ENCODE measurements around the gene SND1.
A peak's percentile ranks its signal among the peaks of the same experiment; 100 is the strongest.

The SND1 gene

GRCh38 chr7:128053991-128054390 lies 402.0 kb downstream of the SND1 start:
- no peak for DNase-seq

DNA sequence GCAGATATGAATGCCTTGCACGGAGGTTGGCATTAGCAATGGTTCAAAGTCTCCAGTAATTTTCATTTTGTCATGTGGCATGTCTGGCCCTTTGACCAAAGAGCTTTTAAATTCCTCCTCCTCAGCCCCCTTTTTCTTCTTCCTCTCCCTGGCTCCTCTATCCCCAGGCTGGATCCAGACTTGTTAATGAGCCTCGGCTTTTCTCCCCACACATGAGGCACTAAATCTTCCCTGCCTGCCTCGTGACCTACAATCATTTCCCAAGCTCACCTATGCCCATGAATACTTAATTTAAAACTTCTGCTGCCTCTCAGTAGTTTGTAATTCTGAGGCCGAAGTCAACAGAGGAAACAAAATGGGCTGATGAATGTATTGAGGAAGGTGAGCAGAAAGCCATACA lies 402.5 kb downstream of the SND1 start:
- no peak for DNase-seq

DNA sequence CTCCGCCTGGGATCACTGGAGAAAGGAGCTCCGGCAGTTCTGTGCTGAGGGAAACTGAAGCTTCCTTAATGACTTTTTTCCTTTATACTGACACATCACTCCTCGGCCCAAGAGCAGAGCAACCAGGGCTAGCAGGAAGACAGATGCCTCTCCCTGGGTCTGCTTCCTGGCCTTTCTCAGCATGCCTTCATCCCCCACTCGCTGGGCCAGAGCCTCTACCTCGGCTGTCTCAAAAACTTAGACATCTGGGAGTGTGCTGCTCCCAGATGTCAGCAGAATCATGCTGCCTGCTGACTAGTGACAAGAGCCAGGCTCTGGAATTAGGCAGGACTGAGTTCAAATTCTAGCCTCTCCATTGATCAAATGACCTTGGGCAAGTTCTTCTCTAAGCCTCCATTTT lies 403.6 kb downstream of the SND1 start:
- peak; percentile 70 for DNase-seq

DNA sequence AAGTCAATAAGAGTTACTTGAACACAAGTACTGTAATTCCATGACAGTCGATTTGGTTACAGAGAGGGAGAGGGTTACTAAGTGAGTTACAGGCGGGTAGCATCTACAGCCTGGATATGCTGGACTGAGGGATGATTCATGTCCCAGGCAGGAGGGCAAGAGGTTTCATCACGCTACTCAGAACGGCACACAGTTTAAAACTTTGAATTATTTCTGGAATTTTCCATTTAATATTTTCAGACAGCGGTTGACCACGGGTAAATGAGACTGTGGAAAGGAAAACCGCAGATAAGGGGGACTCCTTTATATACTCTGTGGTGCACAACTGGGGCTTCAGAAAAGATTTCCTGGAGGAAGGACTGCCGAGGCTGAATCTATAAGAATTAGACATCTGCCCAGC lies 404.9 kb downstream of the SND1 start:
- DNase-seq: peak; percentile 95

- no peak for DNase-seq
Measured at GRCh38 chr7:128057909-128058308, 405.9 kb downstream of the SND1 start.

- no peak for DNase-seq
Measured at GRCh38 chr7:128059143-128059988, 407.4 kb downstream of the SND1 start.

DNA sequence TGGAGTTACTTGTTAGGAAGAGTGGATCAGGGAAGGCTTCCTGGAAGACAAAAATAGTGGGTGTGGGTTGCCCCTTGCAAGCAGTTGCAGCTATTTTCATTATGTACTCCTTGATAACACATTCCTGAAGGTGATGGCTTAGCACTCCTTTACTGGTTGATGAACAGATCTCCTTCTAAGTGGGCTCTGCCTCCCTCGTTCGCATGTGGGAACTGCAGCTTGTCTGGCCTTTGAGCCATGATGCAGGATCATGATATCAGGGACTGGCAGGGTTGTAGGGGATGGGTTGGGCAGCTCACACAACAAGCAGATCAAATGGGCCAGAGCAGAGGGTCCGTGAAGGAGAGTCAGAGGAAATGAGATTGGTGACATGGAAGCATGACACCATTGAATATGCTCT lies 408.0 kb downstream of the SND1 start:
- DNase-seq: no peak

DNA sequence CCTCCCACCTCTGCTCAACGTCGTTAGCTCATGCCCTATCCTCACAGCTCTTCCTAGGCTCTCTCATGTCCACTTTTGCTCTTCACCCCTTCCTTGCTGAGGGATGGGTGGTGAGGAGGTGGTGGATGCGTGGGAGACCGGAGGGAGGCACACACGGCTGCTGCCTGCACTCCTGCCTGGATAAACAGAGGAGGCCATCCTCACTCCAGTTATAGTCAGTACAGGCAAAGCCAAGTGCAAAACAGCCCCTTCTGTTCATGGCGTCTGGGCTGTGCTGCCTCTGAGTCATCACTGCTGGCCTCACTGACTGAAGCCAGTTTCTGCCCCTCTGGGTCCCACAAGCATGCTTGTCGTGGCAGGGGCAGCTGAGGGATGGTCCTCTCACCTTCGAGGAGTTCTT lies 411.1 kb downstream of the SND1 start:
- no peak for DNase-seq

DNA sequence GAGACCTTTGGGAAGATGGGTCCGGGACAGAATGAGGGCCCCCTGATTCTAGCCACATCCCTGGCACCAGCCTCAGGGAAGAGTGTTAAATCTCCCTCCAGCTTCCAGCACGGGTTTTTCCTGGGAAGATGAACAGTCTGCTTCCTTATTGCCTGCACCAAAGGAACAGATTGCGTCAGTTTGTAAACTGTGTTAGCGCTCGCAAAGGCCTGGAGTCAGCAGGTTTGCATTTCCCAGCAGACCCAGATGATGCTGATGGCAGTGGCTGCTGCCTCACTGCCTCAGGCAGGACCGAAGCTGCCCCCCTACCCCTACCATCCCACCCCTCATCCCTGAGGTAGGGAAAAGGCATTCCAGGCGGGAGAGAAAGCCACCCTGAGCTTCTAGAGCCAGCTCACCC lies 413.9 kb downstream of the SND1 start:
- no peak for DNase-seq

DNA sequence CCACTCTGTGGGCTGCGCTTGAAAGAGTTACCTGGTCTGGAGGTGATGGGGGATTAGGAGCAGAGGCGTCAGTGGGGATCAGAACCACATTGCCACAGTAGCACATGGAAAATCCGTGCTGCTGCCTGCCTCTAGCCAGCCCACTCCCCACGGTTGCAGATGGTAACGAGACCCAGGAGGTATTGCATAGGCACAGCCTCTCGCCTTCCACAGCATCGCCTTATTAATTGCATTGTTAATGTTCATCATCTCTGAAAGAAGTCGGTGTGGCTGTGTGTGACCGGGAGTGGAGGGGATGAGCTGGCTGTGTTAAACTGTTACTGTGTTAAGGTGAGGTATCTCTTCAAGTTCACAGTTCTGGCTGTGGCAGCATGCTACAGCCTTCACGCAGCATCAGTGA lies 414.4 kb downstream of the SND1 start:
- DNase-seq: no peak

DNA sequence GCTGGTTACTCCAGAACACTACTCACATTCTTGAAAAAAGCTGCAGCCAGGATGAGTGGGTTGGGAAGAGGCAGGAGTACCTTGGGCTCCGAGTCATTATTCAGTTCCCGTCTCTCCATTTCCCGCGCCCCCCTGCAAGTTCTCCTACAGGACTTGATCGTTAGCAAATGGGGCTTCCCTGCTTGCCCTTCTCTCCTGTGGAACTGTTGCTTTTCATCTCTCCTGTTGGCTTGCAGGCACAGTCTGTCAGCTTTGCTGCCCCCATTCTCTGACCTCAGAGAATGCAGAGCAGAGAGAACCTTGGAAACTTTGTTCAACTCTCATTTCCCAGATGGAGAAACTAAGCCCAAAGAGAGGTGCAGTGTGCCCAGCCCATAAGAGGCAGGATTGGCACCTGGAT lies 414.9 kb downstream of the SND1 start:
- DNase-seq: no peak

DNA sequence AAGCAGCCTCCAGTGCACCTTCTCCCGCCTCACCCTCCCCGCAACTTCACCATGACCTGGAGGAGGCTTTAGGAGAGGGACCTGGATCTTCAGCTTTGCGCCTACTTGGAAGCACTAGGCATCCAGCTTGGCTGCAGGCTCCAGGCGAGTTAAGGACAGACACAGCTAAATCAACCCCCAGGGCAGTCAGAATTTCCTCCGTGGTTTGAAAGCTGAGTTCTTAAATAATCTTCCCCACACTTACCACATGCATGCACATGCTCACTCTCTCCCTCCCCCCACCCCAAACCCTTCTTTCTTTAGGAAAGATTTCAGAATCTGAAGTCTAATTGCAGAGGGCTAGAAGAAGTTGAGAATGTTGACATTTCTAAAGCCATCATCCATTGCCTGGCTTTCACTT lies 416.0 kb downstream of the SND1 start:
- DNase-seq: peak; percentile 64

DNA sequence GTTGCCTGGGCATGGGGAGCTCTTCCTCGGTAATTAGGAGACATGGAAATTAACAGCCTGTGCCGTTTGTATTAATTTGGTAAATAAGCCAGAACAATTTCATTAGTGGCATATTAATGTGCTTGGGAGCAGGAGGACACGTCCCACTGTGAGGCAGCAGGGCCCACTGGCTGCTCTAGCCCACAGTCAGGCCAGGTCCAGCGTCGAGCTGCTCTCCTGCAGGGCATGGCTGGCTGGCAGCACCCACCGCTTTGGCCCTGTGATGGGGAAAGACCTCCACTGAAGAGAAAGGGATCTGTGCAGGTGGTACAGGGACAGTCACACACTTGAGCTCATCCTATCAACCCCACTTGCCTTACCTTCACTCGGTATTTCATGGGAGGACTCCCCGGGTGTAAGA lies 416.8 kb downstream of the SND1 start:
- DNase-seq: no peak

- DNase-seq: no peak
Measured at GRCh38 chr7:128069373-128070364, 417.7 kb downstream of the SND1 start.

DNA sequence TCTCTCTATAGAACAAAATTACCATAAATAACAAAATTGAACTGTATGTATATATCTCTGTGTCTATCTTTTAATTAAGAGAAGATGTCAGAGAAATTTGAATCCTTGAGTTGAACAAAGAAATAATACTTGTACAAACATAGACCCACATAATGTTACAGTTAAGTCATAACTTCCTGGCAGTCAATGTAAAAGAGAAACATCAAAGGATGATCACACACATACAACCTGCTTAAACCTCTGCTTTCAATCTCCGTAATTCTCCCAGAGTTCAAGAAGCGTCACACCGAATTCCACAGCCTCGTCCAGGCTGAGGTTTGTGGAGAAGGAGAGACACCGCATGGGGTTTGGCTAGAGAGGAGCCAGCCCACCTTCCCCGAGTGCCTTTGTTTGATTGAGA lies 419.4 kb downstream of the SND1 start:
- no peak for DNase-seq

DNA sequence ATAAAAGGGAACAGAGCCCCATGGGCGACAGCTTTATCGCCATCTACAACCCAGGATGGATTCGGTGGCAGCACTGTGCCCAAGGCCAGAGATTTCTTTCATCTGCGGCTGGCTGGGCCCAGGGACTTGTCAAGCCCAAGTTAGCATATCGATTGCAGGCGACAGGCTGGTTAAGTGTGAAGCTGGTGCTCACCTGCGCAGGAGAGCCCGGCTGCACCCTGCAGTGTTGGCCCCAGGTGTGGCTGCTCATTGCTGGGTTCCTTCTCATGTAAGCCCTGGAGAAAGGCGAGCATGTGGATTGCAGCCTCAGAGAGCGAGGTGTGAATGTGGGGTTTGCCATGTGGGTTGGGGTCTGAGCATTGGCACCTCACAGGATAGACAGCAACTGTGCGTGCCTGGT lies 419.8 kb downstream of the SND1 start:
- no peak for DNase-seq

DNA sequence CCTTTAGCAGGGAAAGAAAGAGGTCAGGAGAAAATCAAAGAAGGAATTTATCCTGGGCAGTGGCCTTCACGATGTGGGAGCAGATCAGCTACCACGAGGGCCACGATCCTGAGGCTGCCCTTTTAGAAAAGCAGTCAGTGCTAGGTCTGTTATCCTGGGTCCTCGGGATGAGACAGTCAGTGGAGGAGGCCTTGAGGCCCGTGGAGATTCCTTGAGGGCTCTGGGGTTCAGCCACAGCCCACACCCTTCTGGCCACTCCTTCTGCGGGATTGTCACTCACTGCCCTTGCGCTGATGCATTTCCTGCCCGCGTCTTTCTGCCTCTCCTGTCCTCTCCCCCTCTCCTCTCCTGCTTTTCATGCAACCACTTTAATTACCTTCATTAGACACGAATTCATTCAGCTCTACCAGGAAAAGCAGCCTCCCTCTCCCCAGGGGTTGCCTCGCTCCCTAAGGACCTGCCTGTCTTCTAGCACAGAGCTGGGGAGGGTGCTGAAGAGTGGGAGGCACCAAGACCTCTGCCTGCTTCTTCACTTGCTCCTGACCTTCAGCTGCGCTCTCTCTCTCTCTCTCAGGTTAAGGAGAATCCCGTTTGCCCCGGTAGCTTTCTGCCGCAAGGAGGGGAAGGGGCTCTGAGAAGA lies 421.8 kb downstream of the SND1 start:
- DNase-seq: no peak

GRCh38 chr7:128074336-128074735 lies 422.3 kb downstream of the SND1 start:
- no peak for DNase-seq

GRCh38 chr7:128074736-128075135 lies 422.7 kb downstream of the SND1 start:
- no peak for DNase-seq

GRCh38 chr7:128075242-128076095 lies 423.5 kb downstream of the SND1 start:
- no peak for DNase-seq

GRCh38 chr7:128076196-128076795 lies 424.3 kb downstream of the SND1 start:
- no peak for DNase-seq

- DNase-seq: no peak
Measured at GRCh38 chr7:128076796-128077271, 424.8 kb downstream of the SND1 start.
